AG04449 (cell line): ENCODE measurements around the gene ABCG1.

Experiments used
- CTCF ChIA-PET: fragments of 350-600 bp; formaldehyde crosslinking; extraction: SDS; loops from one replicate; lab custom pipeline; 2021; ENCODE audit warnings: antibody characterized with exemption; lab: Yijun Ruan, JAX
- POLR2A ChIA-PET: fragments of 400-600, 350-600 bp; formaldehyde crosslinking; extraction: SDS; loops from one replicate; lab custom pipeline; 2020; ENCODE audit warnings: antibody characterized with exemption, inconsistent platforms; lab: Yijun Ruan, JAX
- DNase-seq: peaks from one replicate; pipeline ENCODE4 v3.0.0-alpha.2; 2010; ENCODE audit warnings: low read depth, low spot score
- H3K4me3 ChIP-seq: 2 replicates; pipeline ENCODE4 v1.5.1; 2011; ENCODE audit warnings: low read depth, mild to moderate bottlenecking, control low read depth, low read length
- CTCF ChIP-seq: IDR thresholded peaks from one replicate; pipeline ENCODE4 v1.5.1; 2011; ENCODE audit warnings: mild to moderate bottlenecking, moderate library complexity, low read length, control low read depth, inconsistent platforms; ENCODE audit not compliant: insufficient read depth; ENCODE audit errors: missing control alignments

The ABCG1 gene

GRCh38 chr21:42258885-42259407 lies 40.0 kb downstream of the ABCG1 start:
- TF ChIP-seq CTCF: no peak
- no peak for DNase-seq
- ChIA-PET CTCF (interaction anchor here (0.7 to 8.1 kb wide), 12 partner anchors 9 to 976 kb away, joined by 3 to 96 read pairs (median 4); no protein-coding TSS in a partner anchor), POLR2A (no interaction called here)
- no peak overlapping the region for H3K4me3 ChIP-seq

GRCh38 chr21:42260121-42260520 lies 41.2 kb downstream of the ABCG1 start:
- CTCF ChIA-PET: interaction anchor here (0.7 to 8.1 kb wide), 6 partner anchors 10 to 443 kb away, joined by 3 to 96 read pairs (median 4); no protein-coding TSS in a partner anchor

GRCh38 chr21:42261829-42262200 lies 42.9 kb downstream of the ABCG1 start:
- CTCF ChIA-PET: interaction anchor here (1.1 to 8.1 kb wide), 2 partner anchors 10 to 117 kb away, joined by 5 to 96 read pairs; no protein-coding TSS in a partner anchor

More at GRCh38 chr21:42260121-42260520, 41.2 kb downstream of the ABCG1 start:
- POLR2A ChIA-PET: no interaction called here
- DNase-seq: no peak
- no peak for TF ChIP-seq CTCF
- no peak overlapping the region for H3K4me3 ChIP-seq

GRCh38 chr21:42262831-42263231 lies 43.9 kb downstream of the ABCG1 start:
- H3K4me3 ChIP-seq: no peak overlapping the region
- TF ChIP-seq CTCF: no peak
- CTCF ChIA-PET: interaction anchor here (8.1 kb wide), 1 partner anchor 118 kb away, joined by 96 read pairs; no protein-coding TSS in a partner anchor
- POLR2A ChIA-PET: no interaction called here
- DNase-seq: no peak

More at GRCh38 chr21:42261829-42262200, 42.9 kb downstream of the ABCG1 start:
- DNase-seq: no peak
- H3K4me3 ChIP-seq: no peak overlapping the region
- POLR2A ChIA-PET: no interaction called here
- no peak for TF ChIP-seq CTCF

GRCh38 chr21:42263591-42264131 lies 44.7 kb downstream of the ABCG1 start:
- CTCF ChIA-PET: interaction anchor here (8.1 kb wide), 1 partner anchor 118 kb away, joined by 96 read pairs; no protein-coding TSS in a partner anchor
- H3K4me3 ChIP-seq: no peak overlapping the region
- POLR2A ChIA-PET: no interaction called here
- no peak for TF ChIP-seq CTCF
- DNase-seq: no peak
